Bladder microvascular endothelial cell (primary cell): ENCODE results near the gene GBP3. TPM values are rescaled to one million over a fixed set of nuclear protein-coding genes. Genes with fewer than 3 reads are reported as not detected.

Experiments used
- total RNA-seq: library from RNA; depleted of rRNA; stranded (reverse); fragments of >200 nt; gene quantifications from 2 replicates; pipeline ENCODE4 v1.2.3, GENCODE V29; 2014

The GBP3 gene
- 8.6 and 40.7 TPM in 2 replicates for total RNA-seq

DNA sequence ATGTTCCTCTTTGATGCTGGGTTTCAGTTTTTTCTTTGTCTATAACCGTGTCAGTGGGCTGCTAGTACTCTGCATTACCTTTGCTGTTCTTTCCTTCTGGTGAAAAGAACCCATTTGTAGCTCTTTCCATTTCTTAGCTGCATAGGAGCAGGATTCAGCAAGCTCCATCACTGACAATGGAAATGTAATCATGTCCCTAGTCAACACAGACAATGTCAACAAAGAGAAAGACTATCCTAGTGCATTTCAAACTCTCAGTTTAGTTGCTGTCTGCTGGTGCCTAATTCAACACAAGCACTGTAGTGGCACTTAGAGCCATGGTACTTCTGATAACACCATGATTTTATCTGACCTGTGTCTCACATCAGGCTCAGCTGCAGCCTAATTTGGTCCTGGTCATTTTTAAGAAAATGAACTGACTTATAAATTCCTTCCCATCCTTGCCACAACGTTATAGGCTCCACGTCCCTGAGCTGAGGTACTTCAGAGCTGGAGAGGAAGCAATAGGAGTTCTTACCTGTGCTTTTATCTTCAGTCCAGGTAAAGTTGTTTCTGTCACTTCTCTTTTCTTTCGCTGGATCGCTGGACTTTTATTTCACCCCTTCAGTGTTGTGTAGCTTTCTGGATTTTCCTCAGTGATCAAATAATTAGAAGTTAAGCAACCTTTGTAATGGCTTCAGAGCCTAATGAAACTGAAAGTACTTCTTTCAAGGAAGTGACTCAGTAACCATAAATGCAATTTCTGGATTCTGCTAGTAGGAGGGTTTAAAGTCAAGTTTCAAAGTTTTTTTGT lies at the start of gene GBP3:
Gene GBP3, minus strand, starts transcription at position 700 of the 793 bp plus-strand sequence. CDS start 2,145 bp downstream, outside the sequence.

GRCh38 chr1:89065079-89065868 lies 42.6 kb upstream of the GBP3 start, which contains the start of gene GBP1:
Gene GBP1, minus strand, starts transcription at chr1:89065208. Its CDS starts 1,974 bp downstream, at chr1:89063234.

Other genes with a start within 250 kb of the GBP3 start
- 27.0 and 44.9 TPM in 2 replicates for gene GTF2B, start 131.3 kb downstream of the GBP3 start, total RNA-seq
- gene KYAT3, start 30.2 kb downstream of the GBP3 start, total RNA-seq = 11.1 and 13.4 TPM in 2 replicates
- 6.5 and 10.8 TPM in 2 replicates for gene RBMXL1, start 30.2 kb downstream of the GBP3 start, total RNA-seq
- gene GBP1, start 42.3 kb upstream of the GBP3 start, total RNA-seq = 29.3 and 40.2 TPM in 2 replicates
- gene GBP2, start 103.2 kb upstream of the GBP3 start, total RNA-seq = 53.6 and 75.8 TPM in 2 replicates
- not detected in 2 replicates for gene GBP7, start 153.1 kb upstream of the GBP3 start, total RNA-seq
- 19.1 and 24.8 TPM in 2 replicates for gene GBP4, start 176.1 kb upstream of the GBP3 start, total RNA-seq
- gene GBP5, start 250.0 kb upstream of the GBP3 start, total RNA-seq = 0.81 and 0.94 TPM in 2 replicates